CD4-positive, alpha-beta memory T cell (primary cell): ENCODE results near the gene RAB3D. TPM values are rescaled to one million over a fixed set of nuclear protein-coding genes. Genes with fewer than 3 reads are reported as not detected.
A peak's percentile ranks its signal among the peaks of the same experiment; 100 is the strongest.
"Not testable (repeated sequence)": the region's sequence is repeated elsewhere in the genome, so short reads cannot be mapped to it uniquely, and the experiment has no call there.

Experiments used
- CTCF ChIA-PET: fragments of 350-600 bp; sonication (Branson Sonifier 250); formaldehyde crosslinking; loops from one replicate; lab custom pipeline; 2021; ENCODE audit warnings: inconsistent platforms; ENCODE audit not compliant: partially characterized antibody; lab: Charles Lee
- POLR2A ChIA-PET: fragments of 350-600 bp; sonication (Branson Sonifier 250); formaldehyde crosslinking; loops from one replicate; lab custom pipeline; 2021; ENCODE audit not compliant: partially characterized antibody; lab: Charles Lee
- DNase-seq, 5 donors: peaks; one replicate each; pipeline versions ENCODE4 v3.0.0 to v3.0.0-alpha.2; 2020 to 2022; ENCODE audit warnings: mixed read lengths in 1 of 5
- H3K27ac ChIP-seq: one replicate; pipeline ENCODE4 v1.7.0; 2013; ENCODE audit warnings: low read depth, low read length
- H3K27me3 ChIP-seq: 2 replicates; pipeline ENCODE4 v1.7.0; 2013; ENCODE audit warnings: mild to moderate bottlenecking, low read length, moderate library complexity; ENCODE audit not compliant: insufficient read depth
- H3K36me3 ChIP-seq: 2 replicates; pipeline ENCODE4 v1.7.0; 2013; ENCODE audit warnings: mild to moderate bottlenecking, low read length, moderate library complexity; ENCODE audit not compliant: insufficient read depth
- H3K4me1 ChIP-seq: 2 replicates; pipeline ENCODE4 v1.7.0; 2013; ENCODE audit warnings: mild to moderate bottlenecking, low read length, moderate library complexity; ENCODE audit not compliant: insufficient read depth
- H3K4me3 ChIP-seq, 2 donors: one replicate each; pipeline ENCODE4 v1.7.0; 2013; ENCODE audit warnings: low read length in 2 of 2, mild to moderate bottlenecking in 1 of 2
- H3K9me3 ChIP-seq, 2 donors: one replicate each; pipeline ENCODE4 v1.7.0; 2013; ENCODE audit warnings: low read length in 2 of 2, control low read depth in 1 of 2; ENCODE audit not compliant: control insufficient read depth in 1 of 2
- H3K27ac Mint-ChIP-seq, 7 donors: one replicate each; pipeline ENCODE4 v1.8.0; 2020 to 2021; ENCODE audit warnings: mixed read lengths in 7 of 7, mild to moderate bottlenecking in 6 of 7, inconsistent platforms in 3 of 7, moderate library complexity in 3 of 7
- H3K27me3 Mint-ChIP-seq, 2 donors: one replicate each; pipeline ENCODE4 v1.8.0; 2020 to 2021; ENCODE audit warnings: mixed read lengths in 2 of 2
- H3K36me3 Mint-ChIP-seq, 2 donors: one replicate each; pipeline ENCODE4 v1.8.0; 2020 to 2021; ENCODE audit warnings: mixed read lengths in 2 of 2, inconsistent platforms in 1 of 2, mild to moderate bottlenecking in 1 of 2
- H3K4me1 Mint-ChIP-seq, 4 donors: one replicate each; pipeline ENCODE4 v1.8.0; 2020 to 2021; ENCODE audit warnings: mixed read lengths in 4 of 4, mild to moderate bottlenecking in 1 of 4
- H3K4me3 Mint-ChIP-seq, 8 donors: one replicate each; pipeline ENCODE4 v1.8.0; 2020 to 2021; ENCODE audit warnings: mixed read lengths in 8 of 8, mild to moderate bottlenecking in 7 of 8, moderate library complexity in 6 of 8, inconsistent platforms in 3 of 8
- H3K9me3 Mint-ChIP-seq, 8 donors: one replicate each; pipeline ENCODE4 v1.8.0; 2020 to 2021; ENCODE audit warnings: mixed read lengths in 8 of 8, mild to moderate bottlenecking in 5 of 8, inconsistent platforms in 3 of 8, moderate library complexity in 1 of 8
- intact Hi-C: fragments of 100-400 bp; cut with micrococcal nuclease; formaldehyde crosslinking; loops from one replicate; pipeline ENCODE4 v1.15.1; 2023
- polyA plus RNA-seq, 2 donors: library from polyadenylated mRNA; unstranded; fragments of 300-500 nt; fragmentation: Illumina TruSeq; gene quantifications; one replicate each; pipeline ENCODE4 v1.2.3, GENCODE V29; 2021
- total RNA-seq, 2 experiments: library from RNA; stranded (reverse); gene quantifications; one replicate each; pipeline ENCODE4 v1.2.3, GENCODE V29; 2021

Gene RAB3D
- total and polyA plus RNA-seq, 4 experiments from 2014 or later, result 1.9 to 8.6 (median 4.3) TPM

- H3K4me3 ChIP-seq, result peak overlapping the region in 1 of 2 donors; percentile 44
- H3K9me3 ChIP-seq, result no peaks in the 10 kb centered on the region
- DNase-seq, result no peak
- Mint-ChIP-seq H3K4me3 (peak overlapping the region; percentile 76 to 87 (median 78)), H3K9me3 (peaks cover 0 to 2% (median 0%) of the 10 kb centered on the region in 8 donors), H3K36me3 (peaks cover 20 to 23% of the 10 kb centered on the region in 2 donors), H3K4me1 (peaks cover 16 to 32% (median 24%) of the 10 kb centered on the region in 4 donors), H3K27ac (peak overlapping the region in 5 of 7 donors; percentile 42 to 88 (median 57)), H3K27me3 (no peaks in the 10 kb centered on the region)
- H3K27ac ChIP-seq, result peak overlapping the region; percentile 33
- intact Hi-C loops, result no loop called here
- H3K36me3 ChIP-seq, result no peaks in the 10 kb centered on the region
- peaks cover 30% of the 10 kb centered on the region for H3K4me1 ChIP-seq
- ChIA-PET POLR2A (interaction anchor here (1.0 to 2.1 kb wide), 5 partner anchors 18 to 45 kb away, joined by 3 to 22 read pairs (median 7); partner anchors contain the start of gene SWSAP1), CTCF (interaction anchor here (0.9 to 1.2 kb wide), 2 partner anchors 14 to 44 kb away, joined by 3 read pairs; no protein-coding TSS in a partner anchor)
- no peaks in the 10 kb centered on the region for H3K27me3 ChIP-seq
Measured at GRCh38 chr19:11338569-11339253, 746 bp downstream of the RAB3D start.

GRCh38 chr19:11338121-11338520 lies 1.3 kb downstream of the RAB3D start:
- ChIA-PET POLR2A (interaction anchor here (0.8 to 1.0 kb wide), 2 partner anchors 17 to 42 kb away, joined by 3 to 4 read pairs; no protein-coding TSS in a partner anchor), CTCF (interaction anchor here (0.9 kb wide), 1 partner anchor 45 kb away, joined by 3 read pairs; no protein-coding TSS in a partner anchor)
- H3K27me3 Mint-ChIP-seq, result no peaks in the 10 kb centered on the region
- peaks cover 22 to 27% of the 10 kb centered on the region in 2 donors for H3K36me3 Mint-ChIP-seq
- peaks cover 0 to 2% (median 0%) of the 10 kb centered on the region in 8 donors for H3K9me3 Mint-ChIP-seq
- peak overlapping the region in 5 of 8 donors; percentile 22 to 79 (median 31) for H3K4me3 Mint-ChIP-seq
- peaks cover 16 to 32% (median 24%) of the 10 kb centered on the region in 4 donors for H3K4me1 Mint-ChIP-seq
- intact Hi-C loops, result no loop called here
- H3K4me1 ChIP-seq, result peaks cover 30% of the 10 kb centered on the region
- peak overlapping the region in 3 of 7 donors; percentile 36 to 74 (median 41) for H3K27ac Mint-ChIP-seq
- H3K27me3 ChIP-seq, result no peaks in the 10 kb centered on the region
- DNase-seq, result no peak
- H3K9me3 ChIP-seq, result no peaks in the 10 kb centered on the region
- no peak overlapping the region for H3K27ac ChIP-seq
- H3K4me3 ChIP-seq, result no peak overlapping the region
- H3K36me3 ChIP-seq, result no peaks in the 10 kb centered on the region

- H3K27ac Mint-ChIP-seq, result peak overlapping the region in 4 of 7 donors; percentile 53 to 76 (median 72)
- no peak for DNase-seq
- POLR2A ChIA-PET, result interaction anchor here (1.5 kb wide), 1 partner anchor 44 kb away, joined by 4 read pairs; no protein-coding TSS in a partner anchor
Measured at GRCh38 chr19:11337080-11337479, 2.4 kb downstream of the RAB3D start.

GRCh38 chr19:11335449-11336146 lies 3.9 kb downstream of the RAB3D start:
- DNase-seq, result no peak
- Histone ChIP-seq H3K4me1 (peaks cover 30% of the 10 kb centered on the region), H3K9me3 (no peaks in the 10 kb centered on the region), H3K27me3 (no peaks in the 10 kb centered on the region), H3K27ac (no peak overlapping the region), H3K4me3 (no peak overlapping the region), H3K36me3 (no peaks in the 10 kb centered on the region)
- CTCF ChIA-PET, result no interaction called here
- intact Hi-C loops, result no loop called here
- no peaks in the 10 kb centered on the region for H3K27me3 Mint-ChIP-seq
- H3K36me3 Mint-ChIP-seq, result peaks cover 27 to 31% of the 10 kb centered on the region in 2 donors
- H3K9me3 Mint-ChIP-seq, result peaks cover 0 to 2% (median 0%) of the 10 kb centered on the region in 8 donors
- POLR2A ChIA-PET, result no interaction called here
- peaks cover 16 to 32% (median 24%) of the 10 kb centered on the region in 4 donors for H3K4me1 Mint-ChIP-seq
- no peak overlapping the region for H3K27ac Mint-ChIP-seq
- peak overlapping the region in 1 of 8 donors; percentile 45 for H3K4me3 Mint-ChIP-seq

More at GRCh38 chr19:11337080-11337479, 2.4 kb downstream of the RAB3D start:
- H3K9me3 ChIP-seq, result no peaks in the 10 kb centered on the region
- H3K9me3 Mint-ChIP-seq, result peaks cover 0 to 2% (median 0%) of the 10 kb centered on the region in 8 donors
- H3K36me3 Mint-ChIP-seq, result peaks cover 24 to 31% of the 10 kb centered on the region in 2 donors
- CTCF ChIA-PET, result no interaction called here
- no peak overlapping the region for H3K4me3 ChIP-seq
- no peaks in the 10 kb centered on the region for H3K27me3 ChIP-seq
- no peaks in the 10 kb centered on the region for H3K36me3 ChIP-seq
- peak overlapping the region in 5 of 8 donors; percentile 2 to 78 (median 43) for H3K4me3 Mint-ChIP-seq
- H3K27me3 Mint-ChIP-seq, result no peaks in the 10 kb centered on the region
- intact Hi-C loops, result no loop called here
- no peak overlapping the region for H3K27ac ChIP-seq
- peaks cover 30% of the 10 kb centered on the region for H3K4me1 ChIP-seq
- H3K4me1 Mint-ChIP-seq, result peaks cover 16 to 32% (median 24%) of the 10 kb centered on the region in 4 donors

- H3K27ac ChIP-seq, intact Hi-C loops, H3K27me3 Mint-ChIP-seq, H3K27me3 ChIP-seq, H3K4me3 Mint-ChIP-seq, H3K9me3 Mint-ChIP-seq, DNase-seq, H3K36me3 ChIP-seq, H3K4me3 ChIP-seq, H3K9me3 ChIP-seq, CTCF ChIA-PET: not testable (repeated sequence)
- Mint-ChIP-seq H3K4me1 (peaks cover 12 to 21% (median 17%) of the 10 kb centered on the region in 4 donors), H3K36me3 (peaks cover 33 to 36% of the 10 kb centered on the region in 2 donors), H3K27ac (peak overlapping the region in 1 of 7 donors; percentile 37)
- POLR2A ChIA-PET, result interaction anchor here (0.8 kb wide), 1 partner anchor 11 kb away, joined by 3 read pairs; no protein-coding TSS in a partner anchor
- H3K4me1 ChIP-seq, result peaks cover 19% of the 10 kb centered on the region
Measured at GRCh38 chr19:11333838-11334237, 5.6 kb downstream of the RAB3D start.

- intact Hi-C loops, result no loop called here
- Histone ChIP-seq H3K4me3 (no peak overlapping the region), H3K9me3 (no peaks in the 10 kb centered on the region), H3K36me3 (no peaks in the 10 kb centered on the region), H3K27ac (no peak overlapping the region), H3K27me3 (no peaks in the 10 kb centered on the region), H3K4me1 (peaks cover 9% of the 10 kb centered on the region)
- no peaks in the 10 kb centered on the region for H3K27me3 Mint-ChIP-seq
- H3K27ac Mint-ChIP-seq, result peak overlapping the region in 1 of 7 donors; percentile 1
- DNase-seq, result no peak
- H3K9me3 Mint-ChIP-seq, result peaks cover 0 to 2% (median 0%) of the 10 kb centered on the region in 8 donors
- peaks cover 6 to 11% (median 9%) of the 10 kb centered on the region in 4 donors for H3K4me1 Mint-ChIP-seq
- peaks cover 31 to 36% of the 10 kb centered on the region in 2 donors for H3K36me3 Mint-ChIP-seq
- no peak overlapping the region for H3K4me3 Mint-ChIP-seq
- CTCF ChIA-PET, result interaction anchor here (0.5 to 0.7 kb wide), 2 partner anchors 9 to 80 kb away, joined by 3 to 4 read pairs; no protein-coding TSS in a partner anchor
- POLR2A ChIA-PET, result no interaction called here
Measured at GRCh38 chr19:11332822-11333221, 6.6 kb downstream of the RAB3D start.
